HG03095 (cell line): ENCODE measurements around the gene IL15.
"Not testable (repeated sequence)": the region's sequence is repeated elsewhere in the genome, so short reads cannot be mapped to it uniquely, and the experiment has no call there.

ENCODE experiments used
- ATAC-seq: cut with Tn5 transposase; IDR thresholded peaks from one replicate; pipeline ENCODE4 v1.9.1; 2021; ENCODE audit warnings: moderate library complexity; ENCODE audit not compliant: unreplicated experiment

Gene IL15

GRCh38 chr4:141645611-141646340 is 9.4 kb downstream of the IL15 start:
- no peak for ATAC-seq

- no peak for ATAC-seq
Measured at GRCh38 chr4:141646969-141647368, 10.6 kb downstream of the IL15 start.

- no peak for ATAC-seq
Measured at GRCh38 chr4:141647966-141648365, 11.6 kb downstream of the IL15 start.

- no peak for ATAC-seq
Measured at GRCh38 chr4:141652161-141652778, 15.9 kb downstream of the IL15 start.

GRCh38 chr4:141654098-141654497 is 17.7 kb downstream of the IL15 start:
- ATAC-seq: no peak

- no peak for ATAC-seq
Measured at GRCh38 chr4:141656031-141656430, 19.6 kb downstream of the IL15 start.

- ATAC-seq: no peak
Measured at GRCh38 chr4:141657550-141658250, 21.3 kb downstream of the IL15 start.

- no peak for ATAC-seq
Measured at GRCh38 chr4:141658309-141658708, 21.9 kb downstream of the IL15 start.

- no peak for ATAC-seq
Measured at GRCh38 chr4:141659539-141659938, 23.2 kb downstream of the IL15 start.

GRCh38 chr4:141660880-141661279 is 24.5 kb downstream of the IL15 start:
- ATAC-seq: no peak

- no peak for ATAC-seq
Measured at GRCh38 chr4:141668200-141668910, 32.0 kb downstream of the IL15 start.

- ATAC-seq: no peak
Measured at GRCh38 chr4:141669501-141669900, 33.1 kb downstream of the IL15 start.

GRCh38 chr4:141675384-141675783 is 39.0 kb downstream of the IL15 start:
- ATAC-seq: no peak

GRCh38 chr4:141676087-141676670 is 39.8 kb downstream of the IL15 start:
- ATAC-seq: no peak

- no peak for ATAC-seq
Measured at GRCh38 chr4:141680060-141680459, 43.7 kb downstream of the IL15 start.

GRCh38 chr4:141684785-141685184 is 48.4 kb downstream of the IL15 start:
- no peak for ATAC-seq

GRCh38 chr4:141686146-141686775 is 49.9 kb downstream of the IL15 start:
- no peak for ATAC-seq

- ATAC-seq: no peak
Measured at GRCh38 chr4:141686879-141687278, 50.5 kb downstream of the IL15 start.

- ATAC-seq: not testable (repeated sequence)
Measured at GRCh38 chr4:141689726-141690296, 53.4 kb downstream of the IL15 start.

GRCh38 chr4:141691247-141691646 is 54.9 kb downstream of the IL15 start:
- ATAC-seq: not testable (repeated sequence)
